Nephron (organoid): ENCODE measurements around the gene MS4A1.
"Not testable (repeated sequence)": the region's sequence is repeated elsewhere in the genome, so short reads cannot be mapped to it uniquely, and the experiment has no call there.

ENCODE experiments used
- H3K27ac Mint-ChIP-seq, 3 experiments: 2 replicates each; pipeline ENCODE4 v1.8.0; 2020; ENCODE audit warnings: mixed read lengths in 3 of 3, mild to moderate bottlenecking in 2 of 3, moderate library complexity in 1 of 3
- H3K27me3 Mint-ChIP-seq: 2 replicates; pipeline ENCODE4 v1.8.0; 2021; ENCODE audit warnings: low read depth, mild to moderate bottlenecking, moderate library complexity, mixed read lengths
- H3K36me3 Mint-ChIP-seq: 2 replicates; pipeline ENCODE4 v1.8.0; 2020; ENCODE audit warnings: low read depth, mixed read lengths
- H3K4me1 Mint-ChIP-seq: 2 replicates; pipeline ENCODE4 v1.8.0; 2020; ENCODE audit warnings: mixed read lengths
- H3K4me3 Mint-ChIP-seq, 3 experiments: 2 replicates each; pipeline ENCODE4 v1.8.0; 2020; ENCODE audit warnings: mild to moderate bottlenecking in 3 of 3, mixed read lengths in 3 of 3, moderate library complexity in 2 of 3
- H3K9me3 Mint-ChIP-seq: 2 replicates; pipeline ENCODE4 v1.8.0; 2020; ENCODE audit warnings: mixed read lengths
- TF ChIP-seq, protein P1 (sequence below), 3 experiments: fragments of 200-600 bp; sonication (generic); IDR thresholded peaks; one replicate each; pipeline ENCODE4 v1.5.0; 2021; ENCODE audit warnings: antibody characterized with exemption in 3 of 3; ENCODE audit not compliant: unreplicated experiment in 3 of 3

Gene MS4A1

GRCh38 chr11:60433401-60433800 lies 22.2 kb upstream of the MS4A1 start:
- H3K36me3 Mint-ChIP-seq = no peaks in the 10 kb centered on the region
- H3K27me3 Mint-ChIP-seq = no peaks in the 10 kb centered on the region
- no peak overlapping the region for H3K4me3 Mint-ChIP-seq
- H3K27ac Mint-ChIP-seq = peak overlapping the region in 1 of 3 experiments; percentile 12
- no peaks in the 10 kb centered on the region for H3K4me1 Mint-ChIP-seq
- no peaks in the 10 kb centered on the region for H3K9me3 Mint-ChIP-seq
- TF ChIP-seq, protein P1, sequence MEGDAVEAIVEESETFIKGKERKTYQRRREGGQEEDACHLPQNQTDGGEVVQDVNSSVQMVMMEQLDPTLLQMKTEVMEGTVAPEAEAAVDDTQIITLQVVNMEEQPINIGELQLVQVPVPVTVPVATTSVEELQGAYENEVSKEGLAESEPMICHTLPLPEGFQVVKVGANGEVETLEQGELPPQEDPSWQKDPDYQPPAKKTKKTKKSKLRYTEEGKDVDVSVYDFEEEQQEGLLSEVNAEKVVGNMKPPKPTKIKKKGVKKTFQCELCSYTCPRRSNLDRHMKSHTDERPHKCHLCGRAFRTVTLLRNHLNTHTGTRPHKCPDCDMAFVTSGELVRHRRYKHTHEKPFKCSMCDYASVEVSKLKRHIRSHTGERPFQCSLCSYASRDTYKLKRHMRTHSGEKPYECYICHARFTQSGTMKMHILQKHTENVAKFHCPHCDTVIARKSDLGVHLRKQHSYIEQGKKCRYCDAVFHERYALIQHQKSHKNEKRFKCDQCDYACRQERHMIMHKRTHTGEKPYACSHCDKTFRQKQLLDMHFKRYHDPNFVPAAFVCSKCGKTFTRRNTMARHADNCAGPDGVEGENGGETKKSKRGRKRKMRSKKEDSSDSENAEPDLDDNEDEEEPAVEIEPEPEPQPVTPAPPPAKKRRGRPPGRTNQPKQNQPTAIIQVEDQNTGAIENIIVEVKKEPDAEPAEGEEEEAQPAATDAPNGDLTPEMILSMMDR (IDR thresholded peaks at IDR 0.05; ENCODE audit: unreplicated experiment in 3 of 3) = no peak

DNA sequence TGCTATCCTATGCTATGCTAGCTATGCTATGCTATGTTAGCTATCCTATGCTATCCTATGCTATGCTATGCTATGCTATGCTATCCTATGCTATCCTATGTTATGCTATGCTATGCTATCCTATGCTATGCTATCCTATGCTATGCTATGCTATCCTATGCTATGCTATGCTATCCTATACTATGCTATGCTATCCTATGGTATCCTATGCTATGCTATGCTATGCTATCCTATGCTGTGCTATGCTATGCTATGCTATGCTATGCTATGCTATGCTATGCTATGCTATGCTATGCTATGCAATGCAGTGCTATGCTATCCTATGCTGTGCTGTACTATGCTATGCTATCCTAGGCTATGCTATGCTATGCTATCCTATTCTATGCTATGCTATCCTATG lies 8.6 kb upstream of the MS4A1 start:
- H3K4me3 Mint-ChIP-seq = no peak overlapping the region
- no peak overlapping the region for H3K27ac Mint-ChIP-seq
- H3K9me3 Mint-ChIP-seq = peaks cover 7% of the 10 kb centered on the region
- H3K4me1 Mint-ChIP-seq = no peaks in the 10 kb centered on the region
- H3K27me3 Mint-ChIP-seq = no peaks in the 10 kb centered on the region
- H3K36me3 Mint-ChIP-seq = no peaks in the 10 kb centered on the region
- TF ChIP-seq, protein P1 (IDR thresholded peaks at IDR 0.05; ENCODE audit: unreplicated experiment in 3 of 3) = no peak

GRCh38 chr11:60447846-60448245 lies 7.8 kb upstream of the MS4A1 start:
- TF ChIP-seq, protein P1 (IDR thresholded peaks at IDR 0.05; ENCODE audit: unreplicated experiment in 3 of 3) = no peak
- peaks cover 7% of the 10 kb centered on the region for H3K9me3 Mint-ChIP-seq
- H3K4me3 Mint-ChIP-seq = no peak overlapping the region
- no peaks in the 10 kb centered on the region for H3K27me3 Mint-ChIP-seq
- H3K27ac Mint-ChIP-seq = no peak overlapping the region
- H3K36me3 Mint-ChIP-seq = no peaks in the 10 kb centered on the region
- no peaks in the 10 kb centered on the region for H3K4me1 Mint-ChIP-seq

GRCh38 chr11:60451185-60451584 lies 4.5 kb upstream of the MS4A1 start:
- not testable (repeated sequence) for H3K36me3 Mint-ChIP-seq, H3K27me3 Mint-ChIP-seq, H3K9me3 Mint-ChIP-seq, H3K4me3 Mint-ChIP-seq, H3K27ac Mint-ChIP-seq, H3K4me1 Mint-ChIP-seq

DNA sequence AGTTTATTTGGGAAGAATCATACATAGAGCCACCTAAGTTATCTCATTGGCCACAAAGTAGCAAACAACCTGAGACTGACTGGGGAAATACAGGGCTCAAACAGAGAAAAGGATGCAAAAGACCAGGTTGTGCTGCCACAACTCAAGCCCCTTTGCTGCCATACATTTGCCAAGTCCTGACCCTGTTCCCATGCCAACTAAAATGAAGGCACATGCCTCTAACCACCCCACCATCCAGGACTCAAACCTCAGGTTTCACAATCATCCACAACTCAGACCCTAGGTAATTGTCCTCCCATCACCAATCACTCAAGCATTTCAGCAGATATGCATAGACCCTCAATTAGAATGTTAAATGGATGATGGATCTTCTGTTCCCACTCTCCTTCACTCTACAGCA lies 1.4 kb upstream of the MS4A1 start:
- no peak overlapping the region for H3K27ac Mint-ChIP-seq
- peaks cover 12% of the 10 kb centered on the region for H3K27me3 Mint-ChIP-seq
- TF ChIP-seq, protein P1 (IDR thresholded peaks at IDR 0.05; ENCODE audit: unreplicated experiment in 3 of 3) = no peak
- H3K36me3 Mint-ChIP-seq = no peaks in the 10 kb centered on the region
- peaks cover 7% of the 10 kb centered on the region for H3K9me3 Mint-ChIP-seq
- H3K4me3 Mint-ChIP-seq = no peak overlapping the region
- no peaks in the 10 kb centered on the region for H3K4me1 Mint-ChIP-seq

DNA sequence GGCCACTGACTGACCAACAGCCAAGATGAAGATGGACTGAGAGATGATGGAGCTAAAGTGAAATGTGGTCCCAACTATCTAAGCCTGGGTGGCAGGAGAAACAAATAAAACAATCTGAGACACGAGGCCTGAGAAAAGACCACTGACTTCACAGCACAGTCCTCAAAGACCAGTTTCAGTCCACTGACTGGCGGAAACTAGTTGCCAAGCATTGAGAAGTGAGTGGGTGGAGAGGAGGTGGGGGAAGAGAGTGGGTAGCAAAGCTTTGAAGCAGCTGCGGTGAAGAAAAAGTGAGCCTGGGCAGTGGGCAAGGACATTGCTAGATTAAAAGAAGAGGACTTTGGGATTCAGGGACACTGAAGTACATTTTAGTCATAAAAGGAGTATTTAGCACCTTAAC lies 1.9 kb downstream of the MS4A1 start:
- no peak overlapping the region for H3K4me3 Mint-ChIP-seq
- peaks cover 12% of the 10 kb centered on the region for H3K27me3 Mint-ChIP-seq
- H3K9me3 Mint-ChIP-seq = no peaks in the 10 kb centered on the region
- no peaks in the 10 kb centered on the region for H3K4me1 Mint-ChIP-seq
- H3K36me3 Mint-ChIP-seq = no peaks in the 10 kb centered on the region
- TF ChIP-seq, protein P1 (IDR thresholded peaks at IDR 0.05; ENCODE audit: unreplicated experiment in 3 of 3) = no peak
- H3K27ac Mint-ChIP-seq = no peak overlapping the region
